H9 (cell line): ENCODE data around the gene CASQ2. TPM values are rescaled to one million over a fixed set of nuclear protein-coding genes. Genes with fewer than 3 reads are reported as not detected.

Experiments used
- DNase-seq: peaks from one replicate; pipeline ENCODE4 v3.0.0-alpha.2; 2017
- H2AFZ ChIP-seq: one replicate; pipeline ENCODE4 v1.6.1; 2013; ENCODE audit warnings: mild to moderate bottlenecking, low read length, control low read depth, moderate library complexity
- H2AK5ac ChIP-seq: 2 replicates; pipeline ENCODE4 v1.6.1; 2013; ENCODE audit warnings: low read length, control low read depth, mixed read lengths; ENCODE audit not compliant: insufficient read length
- H2BK120ac ChIP-seq: one replicate; pipeline ENCODE4 v1.6.1; 2013; ENCODE audit warnings: low read depth, mild to moderate bottlenecking, low read length, control low read depth, inconsistent platforms; ENCODE audit not compliant: poor library complexity, severe bottlenecking
- H2BK12ac ChIP-seq: 2 replicates; pipeline ENCODE4 v1.6.1; 2013; ENCODE audit warnings: low read length, control low read depth, mixed read lengths, low read depth; ENCODE audit not compliant: insufficient read length
- H2BK15ac ChIP-seq: 2 replicates; pipeline ENCODE4 v1.6.1; 2013; ENCODE audit warnings: low read depth, low read length, control low read depth
- H2BK20ac ChIP-seq: one replicate; pipeline ENCODE4 v1.6.1; 2013; ENCODE audit warnings: low read depth, mild to moderate bottlenecking, low read length, control low read depth, inconsistent platforms; ENCODE audit not compliant: poor library complexity, severe bottlenecking
- H2BK5ac ChIP-seq: 2 replicates; pipeline ENCODE4 v1.6.1; 2013; ENCODE audit warnings: low read length, control low read depth, mixed read lengths; ENCODE audit not compliant: insufficient read length
- H3K14ac ChIP-seq: 2 replicates; pipeline ENCODE4 v1.6.1; 2013; ENCODE audit warnings: low read length, control low read depth; ENCODE audit not compliant: insufficient read depth
- H3K18ac ChIP-seq: 2 replicates; pipeline ENCODE4 v1.6.1; 2013; ENCODE audit warnings: low read depth, mild to moderate bottlenecking, mixed read lengths, low read length, control low read depth; ENCODE audit not compliant: insufficient read length
- H3K23ac ChIP-seq: 2 replicates; pipeline ENCODE4 v1.6.1; 2013; ENCODE audit warnings: low read length, control low read depth, mixed read lengths, low read depth; ENCODE audit not compliant: insufficient read length
- H3K23me2 ChIP-seq: 2 replicates; pipeline ENCODE4 v1.6.1; 2013; ENCODE audit warnings: low read depth, mild to moderate bottlenecking, mixed read lengths, low read length, control low read depth; ENCODE audit not compliant: insufficient read length, poor library complexity, severe bottlenecking
- H3K27ac ChIP-seq: 2 replicates; pipeline ENCODE4 v1.5.1; 2013; ENCODE audit warnings: low read length, control low read depth, mixed read lengths, low read depth; ENCODE audit not compliant: insufficient read length
- H3K27me3 ChIP-seq: 2 replicates; pipeline ENCODE4 v1.6.1; 2013; ENCODE audit warnings: low read length, control low read depth, inconsistent platforms; ENCODE audit not compliant: insufficient read depth
- H3K4ac ChIP-seq: 2 replicates; pipeline ENCODE4 v1.6.1; 2013; ENCODE audit warnings: low read depth, mild to moderate bottlenecking, control low read depth, inconsistent platforms, low read length, moderate library complexity
- H3K4me1 ChIP-seq: 2 replicates; pipeline ENCODE4 v1.6.1; 2013; ENCODE audit warnings: low read length, control low read depth, inconsistent platforms; ENCODE audit not compliant: insufficient read depth
- H3K4me2 ChIP-seq: 2 replicates; pipeline ENCODE4 v1.6.1; 2013; ENCODE audit warnings: low read length, control low read depth, mixed read lengths; ENCODE audit not compliant: insufficient read length, insufficient read depth
- H3K56ac ChIP-seq: 2 replicates; pipeline ENCODE4 v1.6.1; 2013; ENCODE audit warnings: low read depth, mild to moderate bottlenecking, mixed read lengths, low read length, control low read depth; ENCODE audit not compliant: insufficient read length
- H3K79me1 ChIP-seq: 2 replicates; pipeline ENCODE4 v1.6.1; 2013; ENCODE audit warnings: low read depth, mild to moderate bottlenecking, moderate library complexity, low read length, control low read depth, inconsistent platforms; ENCODE audit not compliant: insufficient read depth, poor library complexity, severe bottlenecking
- H3K79me2 ChIP-seq: 2 replicates; pipeline ENCODE4 v1.6.1; 2013; ENCODE audit warnings: low read length, control low read depth, inconsistent platforms; ENCODE audit not compliant: insufficient read depth
- H3K9ac ChIP-seq: 2 replicates; pipeline ENCODE4 v1.6.1; 2013; ENCODE audit warnings: low read length, control low read depth, mixed read lengths; ENCODE audit not compliant: insufficient read length; ENCODE audit errors: extremely low read depth
- H3K9me3 ChIP-seq: one replicate; pipeline ENCODE4 v1.6.1; 2013; ENCODE audit warnings: low read depth, low read length, inconsistent platforms; ENCODE audit not compliant: control insufficient read depth
- H3T11ph ChIP-seq: one replicate; pipeline ENCODE4 v1.6.1; 2013; ENCODE audit warnings: mild to moderate bottlenecking, low read length, control low read depth, inconsistent platforms
- H4K20me1 ChIP-seq: one replicate; pipeline ENCODE4 v1.6.1; 2013; ENCODE audit not compliant: control insufficient read depth, insufficient read length, insufficient read depth
- H4K5ac ChIP-seq: 2 replicates; pipeline ENCODE4 v1.6.1; 2013; ENCODE audit warnings: low read depth, mild to moderate bottlenecking, mixed read lengths, low read length, control low read depth; ENCODE audit not compliant: insufficient read length
- H4K8ac ChIP-seq: replicated peaks from 2 replicates; pipeline ENCODE4 v1.6.1; 2013; ENCODE audit warnings: low read length, control low read depth, mixed read lengths, low read depth; ENCODE audit not compliant: insufficient read length
- H4K91ac ChIP-seq: 2 replicates; pipeline ENCODE4 v1.6.1; 2013; ENCODE audit warnings: low read depth, mild to moderate bottlenecking, moderate library complexity, mixed read lengths, low read length, control low read depth; ENCODE audit not compliant: insufficient read length
- H3K27ac Mint-ChIP-seq, 3 experiments: 2 replicates in 2 of 3; 3 replicates in 1 of 3; pipeline ENCODE4 v1.8.0; 2020 to 2021; ENCODE audit warnings: mixed read lengths in 3 of 3, mild to moderate bottlenecking in 1 of 3, moderate library complexity in 1 of 3
- H3K27me3 Mint-ChIP-seq: 2 replicates; pipeline ENCODE4 v1.8.0; 2021; ENCODE audit warnings: low read depth, mild to moderate bottlenecking, moderate library complexity, mixed read lengths
- H3K36me3 Mint-ChIP-seq, 3 experiments: 2 replicates in 2 of 3; 3 replicates in 1 of 3; pipeline ENCODE4 v1.8.0; 2020 to 2021; ENCODE audit warnings: low read depth in 3 of 3, mixed read lengths in 3 of 3; ENCODE audit not compliant: insufficient read depth in 1 of 3
- H3K4me1 Mint-ChIP-seq, 2 experiments: 2 replicates each; pipeline ENCODE4 v1.8.0; 2020; ENCODE audit warnings: mixed read lengths in 2 of 2
- H3K4me3 Mint-ChIP-seq, 2 experiments: 2 replicates in 1 of 2; 3 replicates in 1 of 2; pipeline ENCODE4 v1.8.0; 2020 to 2021; ENCODE audit warnings: mild to moderate bottlenecking in 2 of 2, mixed read lengths in 2 of 2, moderate library complexity in 1 of 2
- H3K9me3 Mint-ChIP-seq, 2 experiments: 2 replicates in 1 of 2; 3 replicates in 1 of 2; pipeline ENCODE4 v1.8.0; 2020; ENCODE audit warnings: mild to moderate bottlenecking in 2 of 2, mixed read lengths in 2 of 2, moderate library complexity in 1 of 2
- CTCF ChIP-seq: fragments of 200-600 bp; sonication (generic); conservative IDR thresholded peaks from 3 replicates; pipeline ENCODE4 v1.8.0; 2021; ENCODE audit warnings: antibody characterized with exemption, mild to moderate bottlenecking
- WGBS: extraction: QIAGEN DNeasy Blood & Tissue Kit; methylation state at CpG from one replicate; pipeline ENCODE4 v1.1.7; 2013; ENCODE audit warnings: missing lambda C conversion rate, low lambda C conversion rate, mixed read lengths; ENCODE audit not compliant: insufficient read length; ENCODE audit errors: extremely low coverage; 5-methylcytosine and 5-hydroxymethylcytosine counted together
- total RNA-seq: library from RNA; stranded (reverse); gene quantifications from 2 replicates; pipeline ENCODE4 v1.2.1, GENCODE V29; 2021

CASQ2 gene
- total RNA-seq, 1 experiment from 2014 or later, result not detected

- Histone ChIP-seq H2BK15ac (no peak overlapping the region), H3K27me3 (no peaks in the 10 kb centered on the region; the same call in 1 of the 2 replicates), H4K8ac (no peak overlapping the region), H3K23ac (no peak overlapping the region), H3T11ph (no peak overlapping the region), H3K79me2 (no peaks in the 10 kb centered on the region), H2BK12ac (no peak overlapping the region), H3K9me3 (no peaks in the 10 kb centered on the region), H3K4me2 (no peak overlapping the region), H4K20me1 (no peaks in the 10 kb centered on the region), H2AK5ac (no peak overlapping the region), H4K5ac (no peak overlapping the region), H3K27ac (no peak overlapping the region), H3K79me1 (no peaks in the 10 kb centered on the region), H3K23me2 (no peaks in the 10 kb centered on the region), H4K91ac (no peak overlapping the region), H3K9ac (no peak overlapping the region), H3K4me1 (no peaks in the 10 kb centered on the region; the same call in 1 of the 2 replicates), H2BK20ac (no peak overlapping the region), H3K56ac (no peak overlapping the region), H2BK120ac (no peak overlapping the region), H3K14ac (0 out of 2 replicates have a peak overlapping the region, but pooled peaks have one; percentile 17), H2BK5ac (no peak overlapping the region), H3K18ac (no peak overlapping the region), H2AFZ (no peak overlapping the region), H3K4ac (no peak overlapping the region)
- Mint-ChIP-seq H3K36me3 (no peaks in the 10 kb centered on the region), H3K27ac (peak overlapping the region in 1 of 3 experiments; percentile 40; a peak in 2 of 7 replicates), H3K9me3 (peaks cover 0 to 4% of the 10 kb centered on the region in 2 experiments; a peak in 1 of 5 replicates), H3K4me3 (no peak overlapping the region), H3K4me1 (peaks cover 18 to 21% of the 10 kb centered on the region in 2 experiments), H3K27me3 (peaks cover 2% of the 10 kb centered on the region; the same call in 1 of the 2 replicates)
- no CpG with 5 or more reads among the region's 1 CpG for WGBS
- TF ChIP-seq CTCF, result no peak
- DNase-seq, result peak; percentile 47
Measured at GRCh38 chr1:115714572-115715141, 53.9 kb downstream of the CASQ2 start.
